Fibroblast of lung (primary cell): ENCODE data around the gene AMZ2.
A peak's percentile ranks its signal among the peaks of the same experiment; 100 is the strongest.

Experiments used
- CTCF ChIP-seq, 2 donors: IDR thresholded peaks in 1 of 2; conservative IDR thresholded peaks in 1 of 2; 1 replicate in 1 of 2; 2 replicates in 1 of 2; pipeline ENCODE4 v1.5.1; 2011 to 2012; ENCODE audit warnings: low read length in 2 of 2, control low read depth in 1 of 2, inconsistent platforms in 1 of 2, low read depth in 1 of 2, mild to moderate bottlenecking in 1 of 2
- EZH2 ChIP-seq: IDR thresholded peaks from 2 replicates; pipeline ENCODE4 v1.5.1; 2012; ENCODE audit warnings: low read length, control low read depth, mild to moderate bottlenecking; ENCODE audit errors: missing control alignments

DNA sequence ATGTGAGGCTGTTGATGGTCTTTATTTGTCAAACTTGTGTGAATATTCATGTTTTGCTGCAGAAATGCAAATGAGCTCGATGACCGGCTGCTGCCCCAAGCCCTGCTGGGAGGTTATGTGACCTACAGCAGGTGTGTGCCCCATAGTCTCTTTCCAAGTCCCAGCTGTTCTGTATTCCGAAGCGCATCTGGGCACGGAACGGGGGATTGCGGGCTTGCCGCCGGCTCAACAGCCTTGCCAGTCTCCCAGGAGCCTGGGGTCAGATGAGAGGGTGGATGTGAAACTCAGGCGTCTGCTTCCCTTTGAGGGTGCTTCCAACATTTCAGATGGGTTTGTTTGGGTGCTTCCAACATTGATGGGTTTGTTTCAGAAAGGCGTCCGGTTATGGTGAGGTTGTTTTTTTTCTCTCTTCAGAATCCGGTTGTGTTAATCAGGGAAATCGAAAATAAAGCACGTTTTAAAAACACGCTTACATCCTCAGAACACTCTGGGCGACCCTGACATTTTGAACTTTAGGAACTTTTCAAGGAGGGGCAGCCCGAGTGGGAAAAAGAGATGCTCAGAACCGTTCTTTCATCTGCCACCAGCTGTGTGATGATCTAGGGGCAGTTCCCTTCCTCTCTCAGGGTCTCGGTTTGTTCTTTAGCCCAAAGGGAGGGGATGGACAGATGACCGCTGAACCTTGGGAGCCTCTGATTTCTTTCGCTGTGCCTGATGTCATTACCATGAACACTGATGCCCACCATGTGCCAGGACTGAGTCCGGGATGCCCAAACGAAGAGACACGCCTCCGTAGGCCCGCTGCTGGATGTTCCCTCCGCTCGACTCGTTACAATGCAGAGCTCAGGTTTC, 47.8 kb upstream of the AMZ2 start:
- no peak for TF ChIP-seq CTCF (conservative IDR thresholded peaks at IDR 0.05 in 1 of 2, IDR thresholded peaks at IDR 0.05 in 1 of 2; ENCODE audit: low read depth in 1 of 2, low read length in 2 of 2)
- TF ChIP-seq EZH2 = peak; percentile 88
